Measurements from ENCODE around the gene OSBPL7. TPM values are rescaled to one million over a fixed set of nuclear protein-coding genes. Genes with fewer than 3 reads are reported as not detected.

The OSBPL7 gene
- total RNA-seq, 1 donor from 2014 or later, result 17.4 TPM

DNA sequence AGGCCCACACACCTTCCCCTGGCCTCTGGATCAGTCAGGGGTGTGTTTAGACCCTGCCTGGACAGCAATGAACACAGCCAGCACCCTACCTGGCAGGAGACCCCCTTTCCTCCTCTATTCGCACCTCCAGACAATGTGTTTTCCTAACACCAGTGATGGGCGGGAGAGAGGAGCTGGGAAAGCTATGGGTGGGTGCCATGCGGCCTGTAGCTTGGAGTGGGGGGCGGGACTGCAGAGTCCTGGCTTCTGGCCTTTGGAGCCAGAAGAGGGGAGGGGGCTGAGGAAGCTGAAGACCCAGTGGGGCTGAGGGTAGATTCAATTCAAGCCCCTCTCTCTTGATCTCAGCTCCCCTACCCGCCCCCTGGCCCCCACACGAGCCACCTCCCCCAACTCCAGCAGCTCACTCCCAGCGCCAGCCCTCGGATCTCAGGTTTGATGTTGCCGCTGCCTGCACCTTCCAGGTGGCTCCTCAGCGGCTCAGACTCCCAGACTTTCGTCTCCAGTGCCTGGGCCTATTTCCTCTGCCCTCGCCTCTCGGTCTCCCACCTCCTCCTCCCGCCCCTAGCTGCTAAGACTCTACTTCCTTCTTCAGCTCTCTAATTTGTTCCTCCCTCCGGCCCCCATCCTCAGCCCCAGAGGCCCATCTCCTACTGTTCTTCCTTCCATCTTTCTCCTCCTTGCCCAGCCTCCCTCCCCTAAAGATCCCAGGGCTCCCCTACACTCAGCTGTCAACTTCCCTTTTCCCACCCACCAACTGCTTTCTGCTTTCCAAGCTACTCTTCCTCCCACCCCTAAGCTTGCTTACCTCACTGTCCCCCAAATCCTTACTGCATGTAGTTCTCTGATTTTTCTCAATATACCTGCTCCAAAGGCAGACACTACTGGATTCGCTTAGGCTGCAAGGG is 36.2 kb upstream of the OSBPL7 start:
- peak; percentile 59 for DNase-seq (ENCODE audit: low spot score)
- peaks cover 5% of the 10 kb centered on the region for H3K4me1 Mint-ChIP-seq (ENCODE audit: low read depth)
- TF ChIP-seq, protein P1, sequence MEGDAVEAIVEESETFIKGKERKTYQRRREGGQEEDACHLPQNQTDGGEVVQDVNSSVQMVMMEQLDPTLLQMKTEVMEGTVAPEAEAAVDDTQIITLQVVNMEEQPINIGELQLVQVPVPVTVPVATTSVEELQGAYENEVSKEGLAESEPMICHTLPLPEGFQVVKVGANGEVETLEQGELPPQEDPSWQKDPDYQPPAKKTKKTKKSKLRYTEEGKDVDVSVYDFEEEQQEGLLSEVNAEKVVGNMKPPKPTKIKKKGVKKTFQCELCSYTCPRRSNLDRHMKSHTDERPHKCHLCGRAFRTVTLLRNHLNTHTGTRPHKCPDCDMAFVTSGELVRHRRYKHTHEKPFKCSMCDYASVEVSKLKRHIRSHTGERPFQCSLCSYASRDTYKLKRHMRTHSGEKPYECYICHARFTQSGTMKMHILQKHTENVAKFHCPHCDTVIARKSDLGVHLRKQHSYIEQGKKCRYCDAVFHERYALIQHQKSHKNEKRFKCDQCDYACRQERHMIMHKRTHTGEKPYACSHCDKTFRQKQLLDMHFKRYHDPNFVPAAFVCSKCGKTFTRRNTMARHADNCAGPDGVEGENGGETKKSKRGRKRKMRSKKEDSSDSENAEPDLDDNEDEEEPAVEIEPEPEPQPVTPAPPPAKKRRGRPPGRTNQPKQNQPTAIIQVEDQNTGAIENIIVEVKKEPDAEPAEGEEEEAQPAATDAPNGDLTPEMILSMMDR (IDR thresholded peaks at IDR 0.05), result no peak
- no peaks in the 10 kb centered on the region for H3K36me3 Mint-ChIP-seq (ENCODE audit: low read depth)
- H3K27ac Mint-ChIP-seq (ENCODE audit: unreplicated experiment), result no peak overlapping the region
- H3K9me3 Mint-ChIP-seq (ENCODE audit: low read depth), result no peaks in the 10 kb centered on the region
- peaks cover 35% of the 10 kb centered on the region for H3K27me3 Mint-ChIP-seq (ENCODE audit: low read depth)
- H3K4me3 Mint-ChIP-seq (ENCODE audit: unreplicated experiment), result no peak overlapping the region

DNA sequence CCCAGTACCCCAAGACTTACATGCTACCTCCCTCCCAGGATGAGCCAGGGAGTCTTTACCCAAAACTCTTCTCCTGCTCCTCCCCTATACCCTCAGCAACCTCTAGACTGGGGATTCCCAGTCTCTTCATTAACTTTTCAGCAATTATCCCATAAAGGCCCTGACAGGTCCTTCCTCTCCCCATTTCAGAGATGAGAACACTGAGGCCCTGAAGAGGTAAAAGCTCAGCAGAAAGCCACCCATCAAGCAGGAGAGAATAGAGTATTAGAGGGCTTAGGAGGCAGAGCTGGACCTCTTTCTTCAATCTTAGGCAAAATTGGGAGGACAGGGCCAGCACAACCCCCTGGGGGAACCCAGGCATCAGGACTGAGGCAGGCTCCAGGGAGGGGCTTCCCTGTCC is 35.2 kb upstream of the OSBPL7 start:
- no peaks in the 10 kb centered on the region for H3K36me3 Mint-ChIP-seq (ENCODE audit: low read depth)
- no peak overlapping the region for H3K27ac Mint-ChIP-seq (ENCODE audit: unreplicated experiment)
- no peaks in the 10 kb centered on the region for H3K9me3 Mint-ChIP-seq (ENCODE audit: low read depth)
- peak; percentile 18 for DNase-seq (ENCODE audit: low spot score)
- H3K4me1 Mint-ChIP-seq (ENCODE audit: low read depth), result peaks cover 7% of the 10 kb centered on the region
- H3K27me3 Mint-ChIP-seq (ENCODE audit: low read depth), result peaks cover 45% of the 10 kb centered on the region
- H3K4me3 Mint-ChIP-seq (ENCODE audit: unreplicated experiment), result no peak overlapping the region
- TF ChIP-seq, protein P1 (IDR thresholded peaks at IDR 0.05), result no peak

DNA sequence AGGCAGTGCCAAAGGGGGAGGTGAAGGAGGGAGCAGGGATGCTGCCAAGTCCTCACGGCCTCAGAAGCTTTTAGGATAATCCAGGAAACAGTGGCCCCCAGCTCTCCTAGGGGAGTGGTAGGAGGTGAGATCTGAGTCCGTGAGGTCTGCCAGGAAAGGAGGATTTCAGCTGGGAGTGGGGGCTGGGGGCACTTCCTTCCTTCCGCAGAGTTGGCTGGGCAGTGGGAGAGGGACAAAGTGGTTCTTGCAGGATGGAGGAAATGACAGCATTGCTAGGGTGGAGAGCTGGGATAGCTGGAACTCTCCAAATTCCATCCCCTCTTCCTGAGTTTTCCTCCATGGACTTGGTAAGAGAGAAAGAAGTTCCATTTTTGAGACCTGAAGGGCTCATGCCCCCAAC is 34.1 kb upstream of the OSBPL7 start:
- Mint-ChIP-seq H3K4me1 (ENCODE audit: low read depth) (peaks cover 9% of the 10 kb centered on the region), H3K27ac (ENCODE audit: unreplicated experiment) (no peak overlapping the region), H3K4me3 (ENCODE audit: unreplicated experiment) (no peak overlapping the region), H3K9me3 (ENCODE audit: low read depth) (no peaks in the 10 kb centered on the region), H3K36me3 (ENCODE audit: low read depth) (no peaks in the 10 kb centered on the region), H3K27me3 (ENCODE audit: low read depth) (peaks cover 47% of the 10 kb centered on the region)
- TF ChIP-seq, protein P1 (IDR thresholded peaks at IDR 0.05), result no peak
- peak; percentile 15 for DNase-seq (ENCODE audit: low spot score)

DNA sequence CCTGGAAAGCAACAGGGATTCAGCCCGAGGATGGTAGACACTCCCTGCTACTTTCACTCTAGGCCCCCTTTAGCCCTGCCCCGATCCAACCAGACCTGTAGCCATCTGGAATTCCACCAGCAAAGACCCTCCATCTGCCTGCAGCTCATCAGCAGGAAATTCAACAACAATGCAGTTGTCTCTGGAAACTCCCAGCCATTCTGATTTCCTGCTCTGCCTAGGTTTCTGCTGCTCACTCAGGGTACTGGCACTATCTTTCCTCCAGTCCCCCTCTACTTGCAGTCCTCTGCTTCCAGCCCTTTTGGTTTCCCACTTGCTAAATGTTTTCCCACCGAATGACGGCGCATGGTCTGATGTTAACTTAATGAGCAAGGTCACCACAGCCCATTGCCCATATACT is 32.0 kb upstream of the OSBPL7 start:
- no peaks in the 10 kb centered on the region for H3K9me3 Mint-ChIP-seq (ENCODE audit: low read depth)
- no peak overlapping the region for H3K4me3 Mint-ChIP-seq (ENCODE audit: unreplicated experiment)
- no peak overlapping the region for H3K27ac Mint-ChIP-seq (ENCODE audit: unreplicated experiment)
- H3K4me1 Mint-ChIP-seq (ENCODE audit: low read depth), result peaks cover 14% of the 10 kb centered on the region
- TF ChIP-seq, protein P1 (IDR thresholded peaks at IDR 0.05), result no peak
- H3K36me3 Mint-ChIP-seq (ENCODE audit: low read depth), result no peaks in the 10 kb centered on the region
- peak; percentile 20 for DNase-seq (ENCODE audit: low spot score)
- H3K27me3 Mint-ChIP-seq (ENCODE audit: low read depth), result peaks cover 51% of the 10 kb centered on the region

DNA sequence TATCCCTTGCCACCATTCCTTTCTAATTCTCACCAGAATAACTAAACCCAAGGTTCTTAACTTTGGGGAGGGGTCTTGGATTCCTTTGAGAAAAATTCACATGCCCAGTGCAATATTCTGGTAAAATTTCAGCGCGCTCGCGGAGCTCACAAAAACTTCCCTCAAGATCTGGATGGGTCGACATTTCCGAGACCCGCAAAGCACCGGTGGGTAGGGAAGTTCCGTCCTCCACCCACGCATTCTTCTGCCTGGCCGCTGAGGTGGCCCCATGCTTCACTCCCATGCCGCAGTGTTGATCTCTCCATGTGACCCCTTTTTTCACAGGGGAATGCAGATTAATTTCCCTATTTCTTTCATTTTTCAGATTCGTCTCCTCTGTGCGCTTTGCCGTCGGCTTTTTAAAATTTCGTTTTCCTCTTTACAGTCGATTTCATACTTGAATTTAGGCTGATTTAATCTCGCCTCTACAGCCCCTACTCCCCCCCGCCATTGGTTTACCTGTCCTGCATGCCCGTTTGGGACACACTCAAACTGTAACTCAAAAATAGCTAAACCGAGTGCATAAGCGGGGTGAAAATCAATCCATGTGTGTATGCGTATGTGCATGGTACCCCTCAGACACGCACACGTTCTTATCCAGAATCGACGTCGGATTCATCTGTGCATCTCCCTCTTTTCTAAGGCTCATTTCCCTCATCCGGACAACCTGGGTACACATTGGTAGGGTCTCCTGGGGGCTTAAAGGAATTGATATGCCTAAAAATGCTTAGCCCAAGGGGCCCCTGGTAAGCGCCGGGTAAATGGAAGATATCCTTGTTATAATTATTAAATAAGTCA is 30.7 kb upstream of the OSBPL7 start:
- Mint-ChIP-seq H3K4me3 (ENCODE audit: unreplicated experiment) (no peak overlapping the region), H3K9me3 (ENCODE audit: low read depth) (no peaks in the 10 kb centered on the region), H3K27ac (ENCODE audit: unreplicated experiment) (no peak overlapping the region), H3K36me3 (ENCODE audit: low read depth) (no peaks in the 10 kb centered on the region), H3K4me1 (ENCODE audit: low read depth) (peaks cover 15% of the 10 kb centered on the region), H3K27me3 (ENCODE audit: low read depth) (peaks cover 51% of the 10 kb centered on the region)
- DNase-seq (ENCODE audit: low spot score), result peak; percentile 46
- TF ChIP-seq, protein P1 (IDR thresholded peaks at IDR 0.05), result no peak

All from chondrocyte (in vitro differentiated cells).